NCI-H2107 (cell line): ENCODE data around the gene NKIRAS1.
"Not testable (repeated sequence)": the region's sequence is repeated elsewhere in the genome, so short reads cannot be mapped to it uniquely, and the experiment has no call there.

Experiments
- DNase-seq: peaks from one replicate; lab custom pipeline; 2025; lab: John Stamatoyannopoulos, UW

Gene NKIRAS1

GRCh38 chr3:23904545-23904944 lies 12.2 kb downstream of the NKIRAS1 start:
- no peak for DNase-seq

- no peak for DNase-seq
These were observed 16.0 kb downstream of the NKIRAS1 start for GRCh38 chr3:23900744-23901143.

GRCh38 chr3:23895181-23895580 lies 21.6 kb downstream of the NKIRAS1 start:
- no peak for DNase-seq

- DNase-seq: no peak
These were observed 22.3 kb downstream of the NKIRAS1 start for GRCh38 chr3:23894254-23895061.

GRCh38 chr3:23889950-23890349 lies 26.8 kb downstream of the NKIRAS1 start:
- DNase-seq: no peak

GRCh38 chr3:23889386-23889785 lies 27.4 kb downstream of the NKIRAS1 start:
- no peak for DNase-seq

- DNase-seq: no peak
These were observed 28.1 kb downstream of the NKIRAS1 start for GRCh38 chr3:23888617-23889228.

- DNase-seq: no peak
These were observed 30.5 kb downstream of the NKIRAS1 start for GRCh38 chr3:23886311-23886710.

- no peak for DNase-seq
These were observed 31.6 kb downstream of the NKIRAS1 start for GRCh38 chr3:23885210-23885609.

GRCh38 chr3:23884481-23884880 lies 32.3 kb downstream of the NKIRAS1 start:
- no peak for DNase-seq

- DNase-seq: no peak
These were observed 34.3 kb downstream of the NKIRAS1 start for GRCh38 chr3:23882487-23882918.

GRCh38 chr3:23881993-23882392 lies 34.8 kb downstream of the NKIRAS1 start:
- not testable (repeated sequence) for DNase-seq

GRCh38 chr3:23880703-23881339 lies 36.0 kb downstream of the NKIRAS1 start:
- no peak for DNase-seq

GRCh38 chr3:23879485-23879884 lies 37.3 kb downstream of the NKIRAS1 start:
- no peak for DNase-seq

GRCh38 chr3:23877329-23877980 lies 39.3 kb downstream of the NKIRAS1 start:
- DNase-seq: no peak

- DNase-seq: no peak
These were observed 39.9 kb downstream of the NKIRAS1 start for GRCh38 chr3:23876923-23877322.

- no peak for DNase-seq
These were observed 41.6 kb downstream of the NKIRAS1 start for GRCh38 chr3:23875113-23875725.

GRCh38 chr3:23874359-23875112 lies 42.3 kb downstream of the NKIRAS1 start:
- DNase-seq: no peak

- DNase-seq: no peak
These were observed 42.8 kb downstream of the NKIRAS1 start for GRCh38 chr3:23873941-23874340.

GRCh38 chr3:23872330-23872729 lies 44.5 kb downstream of the NKIRAS1 start:
- no peak for DNase-seq

- not testable (repeated sequence) for DNase-seq
These were observed 45.4 kb downstream of the NKIRAS1 start for GRCh38 chr3:23871361-23871760.
